Left ventricle myocardium superior (tissue), 1 donor: ENCODE data around the gene IL18RAP. TPM values are rescaled to one million over a fixed set of nuclear protein-coding genes. Genes with fewer than 3 reads are reported as not detected.

Source experiments
- ATAC-seq: fragments of 200-7000 bp; cut with Tn5 transposase; one replicate; pipeline ENCODE4 v1.9.1; 2020; ENCODE audit warnings: mild to moderate bottlenecking, moderate library complexity
- DNase-seq: peaks from one replicate; pipeline ENCODE4 v3.0.0-alpha.2; 2020
- intact Hi-C: fragments of 100-400 bp; cut with micrococcal nuclease; formaldehyde crosslinking; loops from one replicate; pipeline ENCODE4 v1.11.0; 2022
- total RNA-seq: library from RNA; stranded (reverse); fragmentation: NEBNext Ultra II Directional; extraction: Animal tissue kit (Norgen Biotek cat#: 25700); gene quantifications from one replicate; pipeline ENCODE4 v1.2.1, GENCODE V29; 2021
- donor health status: DM: no; HTN: yes; CAD: no; lungs with severe emphysema.

The IL18RAP gene
- total RNA-seq, 1 donor from 2014 or later, result 0.99 TPM

DNA sequence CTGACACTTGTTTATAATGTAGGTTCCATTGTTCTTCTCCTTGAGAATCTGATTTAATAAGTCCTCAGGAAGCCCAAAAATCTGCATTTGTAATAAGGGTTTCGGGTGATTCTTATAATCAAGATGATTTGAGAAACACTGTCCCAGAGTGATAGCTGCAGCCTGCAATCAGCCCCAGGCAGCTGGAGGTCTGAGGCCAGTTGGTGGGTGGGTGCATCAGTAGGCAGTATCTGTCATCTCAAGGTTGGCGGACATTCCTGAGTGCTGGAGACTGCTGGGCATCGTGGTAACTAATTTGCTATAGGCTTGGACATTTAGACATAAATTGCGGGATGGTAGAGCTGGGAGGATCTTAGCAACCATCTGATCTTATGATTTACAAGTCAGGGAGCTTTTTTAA is 2.7 kb upstream of the IL18RAP start:
- intact Hi-C loops, result no loop called here
- no peak for ATAC-seq
- DNase-seq, result no peak

DNA sequence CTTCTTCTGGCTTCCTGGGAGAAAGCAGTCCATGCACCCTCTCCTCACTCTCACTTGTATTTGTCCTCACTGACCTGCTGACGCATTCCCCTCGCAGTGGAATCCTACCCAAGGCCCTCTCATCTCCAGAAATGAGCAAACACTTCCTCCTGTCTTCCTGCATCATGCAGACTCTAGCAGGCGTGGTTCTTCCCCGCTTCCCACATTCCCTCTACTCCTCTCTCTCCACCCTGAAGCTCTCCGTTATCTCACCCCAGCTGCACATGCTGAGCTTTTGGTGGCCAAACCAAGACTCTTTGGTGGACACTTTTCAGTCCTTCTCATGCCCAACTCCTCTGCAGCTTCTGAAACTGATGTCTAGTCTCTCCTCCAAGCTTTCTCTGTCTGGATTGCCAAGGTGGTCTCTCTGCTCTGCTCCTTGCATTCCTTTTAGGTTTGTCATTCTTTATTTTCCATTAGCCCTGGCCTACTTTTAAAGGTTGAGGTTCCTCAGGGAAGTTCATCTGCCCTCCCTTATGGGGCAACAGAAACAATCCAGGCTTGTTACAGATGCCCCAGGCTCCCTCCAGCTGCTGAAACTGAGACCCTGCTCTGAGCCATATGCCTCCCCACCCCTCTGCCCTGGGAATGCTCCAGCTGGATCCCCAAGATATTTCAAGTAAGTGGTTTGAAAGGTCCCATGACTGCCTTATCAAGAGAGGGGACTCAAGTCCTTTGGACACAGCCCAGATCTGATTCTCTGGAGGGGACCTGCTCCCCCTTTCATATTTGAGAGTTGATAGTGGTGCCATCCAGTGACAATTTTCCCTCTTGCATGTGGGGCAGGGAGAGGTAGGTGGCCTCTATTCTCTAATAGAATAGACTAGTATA is 835 bp upstream of the IL18RAP start:
- DNase-seq, result no peak
- intact Hi-C loops, result no loop called here
- ATAC-seq, result no peak

DNA sequence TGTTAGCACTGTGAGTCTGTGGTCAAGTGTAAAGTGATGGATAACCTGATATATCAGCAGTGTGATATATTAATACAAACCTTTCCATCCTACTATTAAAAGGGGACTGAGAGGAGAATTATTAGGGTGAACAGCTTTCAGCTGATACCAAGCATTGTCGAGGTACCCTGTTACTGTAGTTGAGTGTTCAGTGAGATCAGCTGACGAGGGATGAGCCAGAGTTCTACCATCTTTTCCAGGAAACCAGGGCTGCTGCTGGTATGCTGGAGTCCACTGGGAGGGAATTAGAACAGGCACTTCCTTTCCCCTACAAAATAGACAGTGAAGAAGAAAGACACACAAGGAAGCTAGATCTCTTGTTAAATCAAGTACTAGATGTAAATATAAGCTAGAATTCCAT is 408 bp downstream of the IL18RAP start:
- no peak for DNase-seq

DNA sequence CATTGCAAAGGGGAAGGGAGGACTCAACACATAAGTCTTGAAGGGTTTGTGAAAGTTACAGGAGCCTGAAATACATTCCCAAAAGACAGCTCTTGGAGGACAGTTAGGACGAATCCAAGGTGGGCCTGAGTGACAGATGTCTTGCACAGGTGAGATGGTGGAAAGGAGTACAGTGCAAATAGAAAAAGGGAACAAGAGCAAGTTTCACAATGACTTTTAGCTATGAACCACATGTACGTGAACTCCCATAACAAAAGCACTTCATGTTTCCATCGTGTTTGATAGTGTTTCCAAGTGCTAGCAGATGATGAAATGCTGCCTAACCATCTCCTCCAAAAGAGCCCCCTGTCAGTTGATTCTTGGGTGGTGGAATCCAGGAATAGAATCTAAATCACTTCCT is 1.8 kb downstream of the IL18RAP start:
- intact Hi-C loops, result no loop called here
- DNase-seq (no peak), ATAC-seq (no peak)

More for the DNA sequence above, 408 bp downstream of the IL18RAP start:
- intact Hi-C loops, result no loop called here
- no peak for ATAC-seq

DNA sequence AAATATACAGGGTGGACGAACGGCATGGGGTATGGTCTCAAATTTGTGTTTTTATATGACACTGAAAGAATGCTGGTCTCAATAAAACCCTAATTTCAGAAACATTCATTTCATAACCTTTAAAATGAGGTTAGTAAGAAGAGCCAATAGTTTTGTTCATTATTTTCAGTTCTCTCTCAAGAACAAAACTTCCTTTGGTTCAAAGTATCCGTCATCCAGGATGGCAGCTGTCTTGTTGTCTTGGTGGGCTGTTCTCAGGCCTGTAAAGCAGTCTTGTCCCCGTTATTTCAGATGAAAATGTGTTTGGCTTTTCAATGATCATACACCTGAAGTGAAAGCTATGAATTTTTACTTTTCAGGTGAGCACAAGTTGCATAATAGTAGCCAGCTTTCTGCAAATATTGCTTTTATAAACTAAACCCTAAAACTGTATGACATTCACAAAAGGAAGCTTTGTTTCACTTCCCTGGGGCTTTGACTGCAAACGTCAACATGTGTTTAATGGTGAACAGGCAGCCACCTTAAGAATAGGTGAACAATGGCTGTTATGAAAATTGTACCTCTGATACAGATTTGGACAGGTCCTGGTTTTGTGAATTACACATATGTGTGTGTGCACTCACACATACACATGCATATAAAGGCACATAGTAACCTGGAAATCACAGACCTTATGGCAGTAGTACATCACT is 2.6 kb downstream of the IL18RAP start:
- intact Hi-C loops, result no loop called here
- no peak for ATAC-seq
- DNase-seq, result no peak

DNA sequence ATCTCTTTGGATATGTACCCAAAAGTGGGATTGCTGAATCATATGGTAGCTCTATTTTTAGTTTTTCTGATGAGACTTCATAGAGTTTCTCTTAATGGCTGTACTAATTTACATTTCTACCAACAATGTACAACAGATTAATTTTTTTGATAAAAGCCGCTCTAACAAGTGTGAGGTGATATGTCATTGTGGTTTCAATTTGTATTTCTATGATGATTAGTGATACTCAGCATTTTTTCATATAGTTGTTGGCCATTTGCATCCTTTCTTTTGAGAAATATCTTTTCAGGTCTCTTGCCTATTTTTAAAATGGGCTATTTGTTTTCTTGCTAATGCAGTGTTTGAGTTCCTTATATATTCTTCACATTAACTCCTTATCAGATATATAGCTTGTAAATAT is 4.3 kb downstream of the IL18RAP start:
- intact Hi-C loops, result no loop called here
- DNase-seq, result no peak
- no peak for ATAC-seq

DNA sequence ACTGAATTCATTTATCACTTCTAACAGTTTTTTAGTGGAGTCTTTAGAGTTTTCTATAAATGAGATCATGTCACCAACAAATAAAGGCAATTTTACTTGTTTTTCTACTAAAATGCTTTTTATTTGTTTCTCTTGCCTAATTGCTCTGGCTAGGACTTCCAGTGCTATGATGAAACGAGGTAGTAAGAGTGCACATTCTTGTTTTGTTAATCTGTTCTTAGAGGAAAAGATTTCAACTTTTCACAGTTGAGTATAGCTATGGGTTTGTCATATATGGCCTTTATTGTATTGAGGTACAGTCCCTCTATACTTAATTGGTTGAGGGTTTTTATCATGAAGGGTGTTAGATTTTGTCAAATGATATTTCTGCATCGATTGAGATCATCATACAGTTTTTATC is 5.6 kb downstream of the IL18RAP start:
- ATAC-seq (no peak), DNase-seq (no peak)
- intact Hi-C loops, result no loop called here

DNA sequence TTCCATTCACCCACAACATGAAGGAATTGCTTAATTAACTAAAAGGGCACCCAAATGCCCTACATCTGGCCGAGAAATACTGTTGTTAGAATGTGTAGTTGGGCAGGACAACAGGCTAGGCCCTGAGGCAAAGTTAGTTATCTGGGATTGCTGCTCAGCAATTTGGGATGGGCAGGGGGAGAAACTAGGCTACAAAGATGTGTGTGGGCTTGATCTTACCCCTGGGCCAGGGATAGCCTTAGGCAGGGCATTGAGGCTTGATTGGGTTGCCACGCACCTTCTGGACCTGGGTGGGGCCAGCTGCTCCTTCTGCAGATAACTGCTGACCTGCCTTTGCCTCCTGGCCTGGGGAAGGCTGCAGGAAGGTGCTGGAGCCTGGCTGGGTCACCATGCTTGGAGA is 9.4 kb downstream of the IL18RAP start:
- no peak for DNase-seq
- intact Hi-C loops, result no loop called here
- no peak for ATAC-seq

DNA sequence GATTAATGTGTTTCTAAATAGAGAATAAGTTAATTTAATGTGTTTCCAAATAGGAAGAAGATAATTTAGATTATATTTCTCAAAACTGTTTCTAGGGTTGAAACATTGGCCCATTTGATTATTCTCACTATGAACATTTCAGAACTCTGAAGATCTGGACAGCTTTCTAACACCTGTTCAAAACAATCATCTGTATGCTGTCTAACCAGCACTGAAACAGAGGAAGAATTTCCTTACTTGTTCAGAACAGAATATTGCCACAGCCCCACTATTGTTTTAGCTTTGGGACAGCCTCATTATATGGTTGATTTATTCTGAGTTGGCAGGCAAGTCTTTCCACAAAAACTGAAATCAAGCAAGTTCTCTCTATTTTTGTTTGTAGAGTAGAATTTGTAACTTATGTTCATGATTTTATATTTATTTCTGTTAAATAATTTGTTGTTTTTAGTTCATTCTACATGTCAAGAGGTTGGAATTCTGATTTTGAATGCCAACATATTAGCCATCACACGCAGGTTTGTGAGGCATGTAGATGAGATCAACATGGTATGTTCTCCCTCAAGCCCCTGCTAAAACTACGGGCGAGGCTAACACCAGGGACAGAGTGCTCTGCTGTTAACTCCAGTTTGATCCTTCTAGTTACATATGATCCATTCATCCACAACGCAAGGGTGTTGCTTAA is 11.2 kb downstream of the IL18RAP start:
- DNase-seq, result no peak
- intact Hi-C loops, result no loop called here
- no peak for ATAC-seq

DNA sequence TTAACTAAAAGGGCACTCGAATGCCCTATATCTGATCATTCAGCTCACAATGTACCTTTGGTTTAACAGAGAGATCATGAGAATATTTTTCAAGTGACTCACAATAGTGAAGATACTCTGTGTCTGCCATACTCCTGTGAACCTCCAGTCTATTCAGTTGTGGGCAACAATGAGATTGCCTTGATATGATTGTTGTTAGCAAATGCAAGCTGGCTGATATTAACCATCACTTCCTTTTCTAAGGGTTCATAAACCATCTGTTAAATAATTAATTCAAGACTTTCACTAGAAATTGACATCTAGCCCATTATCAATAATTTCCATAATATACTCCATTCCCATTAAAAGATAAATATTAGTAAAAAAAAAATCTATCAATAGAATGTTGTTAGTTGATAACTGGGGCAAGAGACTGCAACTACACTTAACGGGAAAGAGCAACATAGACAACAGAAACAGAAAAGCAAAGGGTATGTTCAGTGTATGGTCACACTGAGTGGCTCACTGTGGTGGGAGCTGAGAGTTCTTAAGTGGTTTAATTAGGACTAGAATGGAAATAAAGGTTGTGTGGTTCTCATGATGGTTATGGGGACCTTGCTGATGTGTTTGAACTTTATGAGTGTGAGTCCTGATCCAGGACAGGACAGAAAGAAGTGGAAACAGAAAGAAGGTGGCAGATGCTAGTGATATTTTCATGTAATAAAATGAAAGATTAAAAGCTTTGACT is 11.9 kb downstream of the IL18RAP start:
- intact Hi-C loops, result no loop called here
- ATAC-seq, result no peak

DNA sequence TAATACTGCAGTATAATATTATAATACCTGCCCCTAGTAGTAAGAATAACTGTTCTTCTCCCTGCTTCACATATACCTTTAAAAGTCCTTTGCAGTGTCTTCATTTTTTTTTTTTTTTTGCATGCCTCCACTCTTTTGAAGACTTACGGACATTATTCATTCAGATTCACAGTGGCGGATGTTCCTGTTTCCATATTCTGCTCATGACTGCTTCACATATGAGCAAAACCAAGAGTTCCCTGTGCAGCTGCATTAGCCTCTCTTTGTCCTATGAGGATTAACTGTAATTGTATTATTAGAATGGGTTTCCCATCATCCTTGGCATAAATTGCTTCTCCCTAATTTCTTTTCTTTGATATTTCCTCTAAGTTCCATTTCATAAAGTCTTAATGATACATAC is 12.8 kb downstream of the IL18RAP start:
- ATAC-seq (no peak), DNase-seq (no peak)
- intact Hi-C loops, result no loop called here

More for the DNA sequence above, 11.9 kb downstream of the IL18RAP start:
- DNase-seq, result no peak

DNA sequence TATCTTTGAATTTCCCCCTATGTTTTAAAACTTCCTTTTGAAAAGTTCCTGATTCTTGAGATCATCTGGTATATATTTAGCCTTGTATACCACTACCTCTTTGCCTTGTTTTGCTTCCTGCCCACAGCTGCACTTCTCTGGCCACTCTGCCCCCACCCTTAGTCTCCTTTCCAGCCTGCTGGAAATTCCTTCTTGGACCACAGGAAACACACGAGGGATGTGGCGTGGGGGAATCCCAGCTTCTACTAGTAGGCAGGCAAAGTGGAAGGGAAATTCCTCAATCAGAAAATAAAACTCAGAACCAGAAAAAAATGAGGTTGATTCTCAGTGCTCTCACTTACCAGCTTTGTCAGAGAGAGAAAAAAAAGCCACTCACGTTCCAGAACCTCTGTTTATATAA is 13.4 kb downstream of the IL18RAP start:
- ATAC-seq, result no peak
- intact Hi-C loops, result no loop called here
- no peak for DNase-seq

DNA sequence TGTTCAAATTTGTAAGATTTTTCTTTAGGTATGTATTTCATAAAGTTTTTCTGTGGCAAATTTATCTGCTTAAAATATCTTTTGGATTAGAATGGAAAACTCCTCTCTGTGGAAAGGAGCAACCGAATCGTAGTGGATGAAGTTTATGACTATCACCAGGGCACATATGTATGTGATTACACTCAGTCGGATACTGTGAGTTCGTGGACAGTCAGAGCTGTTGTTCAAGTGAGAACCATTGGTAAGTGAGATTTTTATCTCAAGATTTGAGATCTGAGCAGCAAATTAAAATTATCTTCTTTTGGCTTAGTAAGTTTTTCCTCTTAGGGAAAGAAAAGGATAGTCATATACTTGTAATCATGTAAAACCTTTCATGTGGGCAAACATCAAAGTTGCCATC is 14.2 kb downstream of the IL18RAP start:
- intact Hi-C loops, result no loop called here
- ATAC-seq, result no peak
- no peak for DNase-seq

DNA sequence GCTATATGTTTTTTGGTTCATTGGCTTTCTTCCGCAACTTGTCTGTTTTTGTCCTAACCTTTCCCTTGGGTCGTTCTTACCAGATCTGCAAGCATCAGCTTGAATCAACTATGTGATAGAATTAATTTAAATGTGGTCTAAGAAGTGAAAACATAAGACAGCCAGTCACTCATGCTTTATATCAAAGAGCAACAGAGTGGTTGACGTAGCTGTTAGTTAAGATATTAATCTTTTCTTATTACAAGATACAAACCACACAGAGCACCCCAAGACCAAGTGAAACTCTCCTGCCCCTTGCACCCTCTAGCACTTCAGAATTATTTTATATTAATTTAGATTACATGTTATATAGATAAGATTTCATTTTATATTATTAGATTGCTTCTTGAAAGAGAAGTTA is 15.2 kb downstream of the IL18RAP start:
- ATAC-seq (no peak), DNase-seq (no peak)

DNA sequence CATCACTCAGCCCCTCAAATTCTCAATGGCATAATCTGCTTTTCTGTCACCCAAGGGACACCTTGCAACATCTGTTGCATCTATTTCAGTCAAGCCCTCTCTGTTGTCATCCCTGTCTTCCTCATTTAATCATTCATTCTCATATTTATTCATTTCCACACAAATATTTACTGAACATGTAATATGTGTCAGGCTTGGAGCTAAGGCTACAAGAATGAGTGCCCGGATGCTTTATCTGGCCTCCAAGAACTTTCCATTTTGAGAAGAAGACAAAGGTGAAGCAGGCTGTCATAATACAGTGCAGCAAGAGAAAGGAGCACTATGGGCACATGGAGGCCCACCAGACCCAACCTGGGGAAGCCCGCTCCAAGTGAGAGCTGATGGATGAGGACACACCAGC is 15.6 kb downstream of the IL18RAP start:
- ATAC-seq, result no peak
- no peak for DNase-seq
- intact Hi-C loops, result no loop called here

More for the DNA sequence above, 15.2 kb downstream of the IL18RAP start:
- intact Hi-C loops, result no loop called here

DNA sequence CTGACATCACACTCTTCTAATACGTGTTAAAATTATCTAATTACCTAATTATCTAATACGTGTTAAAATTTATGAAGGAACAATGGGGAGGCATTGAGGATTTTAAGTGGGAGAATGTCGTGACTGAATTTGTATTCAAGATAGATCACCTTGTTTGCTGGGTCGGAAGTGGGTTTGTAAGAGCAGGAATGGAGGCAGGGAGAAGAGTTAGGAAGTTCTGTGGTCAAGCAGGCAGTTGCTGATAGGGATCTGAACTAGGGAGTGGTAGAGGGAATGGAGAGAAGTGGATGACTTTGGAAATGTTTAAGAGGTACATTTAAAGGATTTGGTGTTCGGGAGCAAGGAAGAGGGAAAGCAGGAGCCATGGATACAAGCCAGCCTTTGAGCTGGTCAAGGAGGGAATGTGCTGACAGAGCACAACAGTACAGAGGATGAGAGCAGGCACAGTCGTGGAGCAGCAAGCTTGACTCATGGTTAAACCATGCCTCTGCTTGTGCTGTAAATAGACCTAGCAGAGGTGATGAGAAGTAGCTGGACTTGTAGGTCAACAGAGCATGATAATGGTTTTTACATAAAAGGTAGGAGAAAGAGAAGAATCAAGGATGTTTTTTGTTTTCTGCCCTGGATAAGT is 16.2 kb downstream of the IL18RAP start:
- ATAC-seq, result peak; percentile 58
- DNase-seq, result no peak

DNA sequence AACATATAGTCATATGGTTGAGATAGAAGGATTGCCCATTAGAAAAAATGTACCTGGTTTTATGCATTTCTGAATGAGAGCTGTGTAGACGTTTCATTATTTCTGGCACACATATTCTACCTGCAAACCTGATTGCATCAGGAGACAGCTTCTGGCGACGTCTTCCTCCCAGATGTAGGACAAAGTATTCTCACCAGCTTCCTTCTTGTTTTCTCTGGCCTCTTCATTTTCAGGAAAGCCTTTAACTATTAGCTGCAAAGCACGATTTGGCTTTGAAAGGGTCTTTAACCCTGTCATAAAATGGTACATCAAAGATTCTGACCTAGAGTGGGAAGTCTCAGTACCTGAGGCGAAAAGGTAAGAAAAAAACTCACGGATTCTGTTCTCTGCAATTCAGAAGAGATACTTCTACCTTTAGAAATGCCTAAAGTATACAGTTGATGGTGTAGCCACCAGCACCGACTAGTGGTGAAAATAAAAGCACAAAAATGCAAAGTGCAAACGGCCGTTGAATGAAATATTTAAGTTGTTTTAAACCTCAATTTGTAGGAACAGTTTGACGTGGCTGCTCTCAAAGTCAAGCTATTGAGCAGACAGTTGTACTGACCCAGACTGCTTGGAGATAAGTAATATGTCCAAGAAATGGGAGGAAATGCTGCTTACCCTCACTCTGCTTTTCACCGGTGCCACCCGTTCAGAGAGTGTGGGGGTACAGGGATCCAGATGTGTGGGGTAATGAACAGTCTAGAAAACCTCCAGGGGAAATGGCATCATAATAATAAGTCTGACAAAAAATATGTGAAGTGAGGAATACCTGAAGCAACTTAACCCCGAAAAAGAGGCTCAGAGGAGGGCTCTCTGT is 20.2 kb downstream of the IL18RAP start:
- DNase-seq, result no peak
- peak; percentile 26 for ATAC-seq
- intact Hi-C loops, result loop anchor here (10.0 kb wide), 1 partner anchor 438 kb away; no protein-coding TSS in a partner anchor

More for the DNA sequence above, 16.2 kb downstream of the IL18RAP start:
- intact Hi-C loops, result no loop called here

DNA sequence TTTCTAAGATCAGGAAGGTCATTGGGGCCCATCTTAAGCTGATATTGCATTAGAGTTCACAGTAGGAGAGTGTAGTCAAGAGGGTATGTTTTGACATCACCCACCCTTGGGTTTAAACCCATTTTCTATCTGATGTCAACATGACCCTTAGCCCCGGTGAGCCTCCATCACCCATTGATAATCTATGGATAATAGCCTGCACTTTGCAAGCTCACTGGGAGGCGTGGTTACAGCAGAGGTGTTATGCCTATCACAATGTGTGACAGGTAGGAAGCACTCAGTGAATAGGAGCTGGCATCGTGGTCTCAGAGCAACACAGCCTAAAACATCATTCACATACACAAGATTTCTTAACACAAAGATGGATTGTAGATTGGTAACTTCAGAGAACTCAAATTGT is 21.3 kb downstream of the IL18RAP start:
- intact Hi-C loops, result loop anchor here (10.0 kb wide), 1 partner anchor 439 kb away; no protein-coding TSS in a partner anchor
- no peak for ATAC-seq
- no peak for DNase-seq
